Mucosa of stomach (tissue), 1 donor: ENCODE data around the gene CD34.

Experiments
- H3K27me3 ChIP-seq: one replicate; pipeline ENCODE4 v1.7.0; 2013; ENCODE audit warnings: mild to moderate bottlenecking, low read length; ENCODE audit not compliant: control insufficient read depth, insufficient read depth
- H3K36me3 ChIP-seq: one replicate; pipeline ENCODE4 v1.7.0; 2013; ENCODE audit warnings: low read length; ENCODE audit not compliant: control insufficient read depth, insufficient read depth
- H3K4me1 ChIP-seq: one replicate; pipeline ENCODE4 v1.7.0; 2013; ENCODE audit warnings: mild to moderate bottlenecking, low read length; ENCODE audit not compliant: control insufficient read depth, insufficient read depth
- H3K4me3 ChIP-seq: one replicate; pipeline ENCODE4 v1.7.0; 2013; ENCODE audit warnings: low read length
- H3K9ac ChIP-seq: one replicate; pipeline ENCODE4 v1.7.0; 2013; ENCODE audit warnings: mild to moderate bottlenecking, low read length, moderate library complexity
- H3K9me3 ChIP-seq: one replicate; pipeline ENCODE4 v1.7.0; 2013; ENCODE audit warnings: mild to moderate bottlenecking, low read length, moderate library complexity; ENCODE audit not compliant: control insufficient read depth
- donor health status: Pancreatic carcinoma.

The CD34 gene

DNA sequence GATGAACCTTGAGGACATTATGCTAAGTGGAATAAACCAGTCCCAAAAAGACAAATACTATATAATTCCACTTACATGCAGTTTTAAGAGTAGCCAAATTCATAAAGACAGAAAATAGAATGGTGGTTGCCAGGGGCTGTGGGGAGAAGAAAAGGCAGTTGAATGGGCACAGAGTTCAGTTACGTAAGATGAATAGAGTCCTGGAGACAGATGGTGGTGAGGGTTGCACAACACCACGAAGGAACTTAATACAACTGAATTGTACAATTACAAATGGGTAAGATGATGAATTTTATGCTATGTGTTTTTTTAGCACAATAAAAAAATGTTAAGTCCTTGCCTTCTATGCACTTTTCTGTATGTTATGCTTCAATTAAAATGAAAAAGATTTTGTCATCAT, 66.6 kb downstream of the CD34 start:
- no peak overlapping the region for H3K4me3 ChIP-seq
- H3K9ac ChIP-seq, result no peak overlapping the region
- peaks cover 5% of the 10 kb centered on the region for H3K36me3 ChIP-seq
- no peaks in the 10 kb centered on the region for H3K9me3 ChIP-seq
- no peaks in the 10 kb centered on the region for H3K27me3 ChIP-seq
- H3K4me1 ChIP-seq, result peaks cover 19% of the 10 kb centered on the region

DNA sequence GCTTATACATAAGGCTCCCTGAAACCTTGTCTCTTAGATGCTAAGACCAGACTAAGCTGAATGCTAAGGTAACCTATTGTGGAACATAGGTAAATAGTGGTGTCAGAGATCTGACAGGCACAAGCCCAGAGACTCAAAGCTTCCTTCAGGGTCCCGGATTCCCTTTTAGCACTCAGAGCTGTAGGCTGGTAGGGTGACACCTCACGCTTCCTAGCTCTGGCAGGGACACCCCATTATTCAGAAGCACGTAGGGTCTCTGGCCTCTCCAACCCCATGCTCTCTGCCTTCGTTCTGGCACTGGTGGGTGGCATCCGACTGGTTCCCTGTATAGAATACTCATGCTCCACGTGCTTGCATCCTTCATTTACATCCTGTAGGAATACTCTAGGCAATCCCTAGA, 68.4 kb downstream of the CD34 start:
- H3K27me3 ChIP-seq, result no peaks in the 10 kb centered on the region
- peaks cover 21% of the 10 kb centered on the region for H3K4me1 ChIP-seq
- no peak overlapping the region for H3K4me3 ChIP-seq
- H3K36me3 ChIP-seq, result peaks cover 5% of the 10 kb centered on the region
- H3K9me3 ChIP-seq, result no peaks in the 10 kb centered on the region
- no peak overlapping the region for H3K9ac ChIP-seq

- peaks cover 24% of the 10 kb centered on the region for H3K4me1 ChIP-seq
- H3K36me3 ChIP-seq, result peaks cover 5% of the 10 kb centered on the region
- H3K4me3 ChIP-seq, result no peak overlapping the region
- no peaks in the 10 kb centered on the region for H3K9me3 ChIP-seq
- H3K27me3 ChIP-seq, result no peaks in the 10 kb centered on the region
- no peak overlapping the region for H3K9ac ChIP-seq
Observed at GRCh38 chr1:207841901-207842300, 69.0 kb downstream of the CD34 start.

DNA sequence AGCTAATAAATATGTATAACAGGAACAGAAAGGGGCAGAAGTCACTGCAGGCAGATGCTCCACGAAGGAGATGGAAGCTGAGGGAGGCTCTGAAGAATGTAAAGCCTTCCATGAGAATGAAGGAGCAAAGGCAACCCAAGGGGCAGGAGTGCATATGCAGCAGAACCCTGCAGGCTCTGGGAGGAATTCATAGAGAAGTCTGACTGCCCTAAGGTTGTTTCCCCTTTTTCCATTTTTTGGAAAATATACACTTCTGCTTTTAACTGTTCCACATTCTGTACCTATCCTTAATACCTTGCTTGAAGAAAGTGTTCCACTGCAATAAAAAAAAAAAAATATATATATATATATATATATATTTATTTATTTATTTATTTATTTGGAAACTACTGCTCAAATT, 69.6 kb downstream of the CD34 start:
- Histone ChIP-seq H3K27me3 (no peaks in the 10 kb centered on the region), H3K9me3 (no peaks in the 10 kb centered on the region), H3K36me3 (peaks cover 5% of the 10 kb centered on the region), H3K4me1 (peaks cover 30% of the 10 kb centered on the region), H3K9ac (no peak overlapping the region), H3K4me3 (no peak overlapping the region)

DNA sequence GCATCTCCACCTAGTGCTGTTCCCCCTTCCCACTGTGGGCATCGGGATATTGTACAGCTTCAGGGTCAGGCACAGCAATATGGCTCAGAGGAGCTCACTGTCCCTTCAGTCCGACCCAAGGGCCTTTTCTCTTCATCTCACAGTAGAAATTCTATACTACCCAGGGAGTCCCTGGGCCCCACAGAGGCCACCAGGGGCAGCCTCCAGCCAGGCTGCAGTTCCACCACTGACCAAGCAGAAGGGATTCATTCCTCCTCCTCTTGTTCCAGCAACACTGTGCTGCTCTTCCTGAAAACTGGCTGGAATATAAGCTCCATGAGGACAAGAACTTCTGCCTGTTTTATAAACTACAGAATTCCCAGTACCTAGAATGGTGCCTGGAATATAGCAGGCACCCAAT, 70.5 kb downstream of the CD34 start:
- peaks cover 35% of the 10 kb centered on the region for H3K4me1 ChIP-seq

DNA sequence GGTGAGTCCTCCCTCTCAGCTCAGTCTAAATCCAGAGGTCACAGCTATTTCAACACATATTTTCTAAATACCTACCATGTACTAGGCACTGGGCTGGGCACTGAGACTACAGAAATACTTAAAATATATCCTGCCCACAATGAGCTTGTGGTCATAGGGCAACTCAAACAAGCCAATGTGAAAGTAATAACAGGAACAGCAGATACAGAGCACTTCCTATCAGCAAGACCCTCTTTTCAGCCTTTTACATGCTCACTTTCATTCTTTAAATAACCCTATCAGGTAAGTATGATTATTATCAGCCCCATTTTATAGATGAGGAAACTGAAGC, 71.9 kb downstream of the CD34 start:
- no peak overlapping the region for H3K9ac ChIP-seq
- H3K4me1 ChIP-seq, result peaks cover 38% of the 10 kb centered on the region

More for the DNA sequence above, 70.5 kb downstream of the CD34 start:
- peaks cover 5% of the 10 kb centered on the region for H3K36me3 ChIP-seq
- no peak overlapping the region for H3K9ac ChIP-seq
- no peaks in the 10 kb centered on the region for H3K27me3 ChIP-seq
- no peak overlapping the region for H3K4me3 ChIP-seq
- no peaks in the 10 kb centered on the region for H3K9me3 ChIP-seq

DNA sequence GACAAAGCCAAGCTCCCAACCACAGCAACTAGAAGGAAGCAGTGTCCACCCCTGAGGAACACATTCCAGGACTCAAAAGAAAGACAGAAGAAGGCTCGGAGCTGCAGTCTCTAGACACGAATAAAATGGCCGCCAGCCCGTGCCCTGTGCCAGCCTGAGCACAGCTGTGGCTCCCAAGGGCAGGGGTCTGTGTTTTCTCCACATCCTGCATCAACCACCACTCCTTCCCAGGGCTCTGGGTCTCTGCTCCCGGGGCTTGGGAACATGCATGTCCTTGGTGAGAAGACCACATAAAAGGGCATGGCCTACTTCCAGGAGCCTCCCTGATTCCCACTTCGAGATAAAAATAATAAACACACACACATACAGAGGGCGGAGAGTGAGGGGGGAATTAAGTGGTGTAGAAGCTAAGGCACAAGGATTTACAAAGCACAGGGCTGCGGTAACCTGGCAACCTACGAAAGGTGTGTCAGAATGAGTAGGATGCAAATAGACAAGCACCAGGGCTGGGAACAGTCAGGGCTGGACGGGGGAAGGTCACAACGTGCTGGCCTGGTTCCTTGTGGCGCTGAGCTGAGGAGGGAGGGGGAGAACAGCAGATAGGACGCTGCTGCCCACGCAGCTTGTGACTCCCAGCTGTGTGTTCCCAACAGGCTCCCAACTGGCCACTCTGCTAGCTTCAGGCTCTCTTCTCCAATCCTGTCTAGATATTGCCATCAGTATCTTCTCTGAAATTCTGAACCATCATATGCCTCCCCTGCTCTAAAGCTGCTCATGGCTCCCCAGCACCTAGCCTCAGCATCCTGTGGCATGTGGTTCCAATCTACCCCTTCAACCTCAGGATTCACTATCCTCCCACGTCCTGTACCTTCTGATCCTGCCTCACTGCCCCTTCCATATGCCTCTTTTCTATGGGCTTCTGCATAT, 72.5 kb downstream of the CD34 start:
- peaks cover 40% of the 10 kb centered on the region for H3K4me1 ChIP-seq
- peak overlapping the region; percentile 28 for H3K9ac ChIP-seq
- no peak overlapping the region for H3K4me3 ChIP-seq
- peaks cover 5% of the 10 kb centered on the region for H3K36me3 ChIP-seq
- no peaks in the 10 kb centered on the region for H3K9me3 ChIP-seq
- no peaks in the 10 kb centered on the region for H3K27me3 ChIP-seq

More for the DNA sequence above, 71.9 kb downstream of the CD34 start:
- no peaks in the 10 kb centered on the region for H3K27me3 ChIP-seq
- peaks cover 5% of the 10 kb centered on the region for H3K36me3 ChIP-seq
- H3K4me3 ChIP-seq, result no peak overlapping the region
- H3K9me3 ChIP-seq, result no peaks in the 10 kb centered on the region

DNA sequence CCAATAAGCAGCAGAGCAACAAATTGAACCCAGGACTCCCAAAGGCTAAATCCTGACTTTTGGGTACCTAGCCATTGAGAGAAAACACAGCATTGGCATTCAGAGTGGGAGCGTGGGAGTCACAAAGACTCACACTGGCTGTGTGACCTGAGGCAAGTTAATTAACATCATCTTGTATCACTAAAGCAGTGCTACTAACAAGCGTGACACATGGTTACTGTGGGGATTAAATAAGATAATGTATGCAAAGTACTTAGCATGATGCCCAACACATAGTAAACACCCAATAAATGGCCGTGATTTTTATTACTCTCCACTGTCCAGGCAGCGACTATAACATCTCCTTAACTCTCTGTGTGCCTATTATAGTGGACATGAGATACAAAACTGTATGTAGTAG, 73.3 kb downstream of the CD34 start:
- H3K4me1 ChIP-seq, result peaks cover 45% of the 10 kb centered on the region

GRCh38 chr1:207836591-207837347, 74.2 kb downstream of the CD34 start:
- no peaks in the 10 kb centered on the region for H3K36me3 ChIP-seq
- H3K4me3 ChIP-seq, result no peak overlapping the region
- H3K9ac ChIP-seq, result no peak overlapping the region
- peaks cover 54% of the 10 kb centered on the region for H3K4me1 ChIP-seq
- H3K27me3 ChIP-seq, result no peaks in the 10 kb centered on the region
- H3K9me3 ChIP-seq, result no peaks in the 10 kb centered on the region

More for the DNA sequence above, 73.3 kb downstream of the CD34 start:
- Histone ChIP-seq H3K36me3 (peaks cover 5% of the 10 kb centered on the region), H3K9ac (no peak overlapping the region), H3K9me3 (no peaks in the 10 kb centered on the region), H3K4me3 (no peak overlapping the region), H3K27me3 (no peaks in the 10 kb centered on the region)

- Histone ChIP-seq H3K36me3 (no peaks in the 10 kb centered on the region), H3K4me1 (peaks cover 60% of the 10 kb centered on the region)
Observed at GRCh38 chr1:207835958-207836357, 75.0 kb downstream of the CD34 start.

DNA sequence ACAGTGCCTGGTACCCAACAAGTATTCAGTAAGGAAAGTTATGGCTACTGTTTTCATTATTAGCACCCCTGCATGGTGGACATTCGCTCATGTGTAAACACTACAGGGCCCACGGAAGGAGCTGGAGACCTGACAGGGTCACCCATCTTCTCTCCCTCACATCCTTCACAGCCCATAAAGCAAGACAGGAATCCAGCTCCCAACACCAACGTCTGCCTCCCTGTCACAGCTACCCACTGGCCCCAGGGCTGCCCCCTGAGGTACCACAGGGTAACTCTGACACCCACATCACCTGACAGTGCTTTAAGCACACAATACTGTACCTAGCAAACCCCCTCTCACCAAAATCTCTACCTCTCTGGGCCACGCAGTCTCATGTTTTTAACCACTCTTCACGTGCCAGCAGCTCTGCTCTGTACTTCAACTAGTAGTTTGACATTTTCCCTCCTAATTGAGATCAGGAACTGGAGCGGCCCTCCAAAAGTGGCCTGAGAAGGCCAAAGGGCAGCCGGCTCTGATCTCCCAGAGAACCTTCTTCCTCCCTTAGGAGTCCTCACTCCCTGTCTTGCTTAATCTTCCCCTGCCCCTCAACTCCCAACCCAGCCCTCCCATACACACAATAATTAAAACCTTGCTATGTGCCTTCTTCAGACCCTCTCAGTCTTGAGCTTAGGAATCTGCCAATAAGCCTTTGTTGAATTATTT, 76.8 kb downstream of the CD34 start:
- Histone ChIP-seq H3K36me3 (no peaks in the 10 kb centered on the region), H3K4me1 (peaks cover 63% of the 10 kb centered on the region), H3K27me3 (no peaks in the 10 kb centered on the region), H3K4me3 (no peak overlapping the region), H3K9me3 (no peaks in the 10 kb centered on the region), H3K9ac (no peak overlapping the region)

More at GRCh38 chr1:207835958-207836357, 75.0 kb downstream of the CD34 start:
- Histone ChIP-seq H3K9ac (no peak overlapping the region), H3K4me3 (no peak overlapping the region), H3K9me3 (no peaks in the 10 kb centered on the region), H3K27me3 (no peaks in the 10 kb centered on the region)

DNA sequence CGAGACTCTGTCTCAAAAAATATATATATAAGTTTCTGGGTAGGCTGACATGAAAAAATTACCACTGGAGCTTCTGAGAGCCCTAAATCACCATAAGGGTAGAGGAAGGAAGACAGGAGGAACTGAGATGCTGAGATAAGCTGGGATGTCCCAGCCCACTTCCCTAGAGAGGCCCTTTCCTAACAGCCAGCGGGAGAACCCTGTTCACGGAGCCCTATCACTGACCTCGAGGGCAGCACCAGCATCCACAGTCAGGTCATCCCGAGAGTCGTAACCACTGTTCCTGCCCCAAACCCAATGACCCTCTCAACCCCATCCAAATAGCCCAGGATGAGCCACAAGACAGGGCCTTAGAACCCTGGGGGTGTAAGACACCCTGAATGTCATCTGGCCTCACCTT, 77.5 kb downstream of the CD34 start:
- Histone ChIP-seq H3K27me3 (no peaks in the 10 kb centered on the region), H3K4me1 (peaks cover 61% of the 10 kb centered on the region), H3K4me3 (no peak overlapping the region), H3K9ac (no peak overlapping the region), H3K9me3 (no peaks in the 10 kb centered on the region), H3K36me3 (no peaks in the 10 kb centered on the region)
